ENCODE measurements around the gene MTRF1L. TPM values are rescaled to one million over a fixed set of nuclear protein-coding genes. Genes with fewer than 3 reads are reported as not detected.

The MTRF1L gene
- total RNA-seq (10 to 100 TPM in 3 of 5 donors, 1 to 10 TPM in 2; 4.7 to 55.9 (median 24.4) TPM), polyA plus RNA-seq (10 to 100 TPM in 2 of 3 donors, 1 to 10 TPM in 1; 7.0 to 15.9 (median 14.6) TPM)
- long read RNA-seq, donor 1, partial matches to known transcripts: 0 of 2 reads
- long read RNA-seq, donor 1, other reads (novel, unspliced or antisense): 0 of 2 reads
- long read RNA-seq, donor 2, partial matches to known transcripts: 0 of 5 reads
- long read RNA-seq, donor 2, other reads (novel, unspliced or antisense): 0 of 5 reads
- long read RNA-seq, donor 3, partial matches to known transcripts: 0 of 2 reads
- long read RNA-seq, donor 3, other reads (novel, unspliced or antisense): 0 of 2 reads
- long read RNA-seq, donor 4: 0 reads
- long read RNA-seq, donor 5, partial matches to known transcripts: 0 of 6 reads
- long read RNA-seq, donor 5, other reads (novel, unspliced or antisense): 0 of 6 reads
- long read RNA-seq, donor 6, partial matches to known transcripts: 10 of 17 reads
- long read RNA-seq, donor 6, other reads (novel, unspliced or antisense): 0 of 17 reads
- long read RNA-seq, donor 7, partial matches to known transcripts: 0 of 2 reads
- long read RNA-seq, donor 7, other reads (novel, unspliced or antisense): 0 of 2 reads
- long read RNA-seq, donor 8, partial matches to known transcripts: 0 of 7 reads
- long read RNA-seq, donor 8, other reads (novel, unspliced or antisense): 0 of 7 reads
- long read RNA-seq, donor 9, partial matches to known transcripts: 0 of 5 reads
- long read RNA-seq, donor 9, other reads (novel, unspliced or antisense): 0 of 5 reads
- long read RNA-seq, donor 10, partial matches to known transcripts: 0 of 2 reads
- long read RNA-seq, donor 10, other reads (novel, unspliced or antisense): 0 of 2 reads

GRCh38 chr6:153002613-153003365 lies at the start of gene MTRF1L:
Gene MTRF1L (minus strand): TSS chr6:153002709. CDS start chr6:153002685, 24 bp downstream.
- 0 to 1% (median 0%) methylated on average over 31 to 52 of the region's 52 CpGs for WGBS, 5 donors
- TF ChIP-seq POLR2A (IDR thresholded peaks at IDR 0.05) (peak in 1 of 4 donors; percentile 66), CTCF (IDR thresholded peaks at IDR 0.05) (no peak), POLR2AphosphoS5 (IDR thresholded peaks at IDR 0.05) (peak; percentile 74 to 95 (median 88))
- Histone ChIP-seq H3K4me1 (peaks cover 20 to 51% (median 35%) of the 10 kb centered on the region in 4 donors), H3K27me3 (no peaks in the 10 kb centered on the region), H3K4me3 (peak within 1 kb of the TSS; percentile 63 to 90 (median 71)), H3K9me3 (no peaks in the 10 kb centered on the region), H3K36me3 (peaks cover 3 to 9% (median 8%) of the 10 kb centered on the region in 4 donors), H3K27ac (peak within 1 kb of the TSS; percentile 84 to 93 (median 88))
- peak; percentile 93 to 98 for DNase-seq
- intact Hi-C loops (cut with DNase I; ENCODE audit: low total_unique reads): no loop called here

- Histone ChIP-seq H3K27me3 (no peaks in the 10 kb centered on the region), H3K4me3 (no peak overlapping the region), H3K27ac (no peak overlapping the region), H3K9me3 (no peaks in the 10 kb centered on the region), H3K36me3 (no peaks in the 10 kb centered on the region), H3K4me1 (no peaks in the 10 kb centered on the region)
- DNase-seq: no peak
- no peak for TF ChIP-seq POLR2AphosphoS5 (IDR thresholded peaks at IDR 0.05)
- TF ChIP-seq EP300 (IDR thresholded peaks at IDR 0.05): no peak
- no peak for TF ChIP-seq CTCF (IDR thresholded peaks at IDR 0.05)
- no peak for TF ChIP-seq POLR2A (IDR thresholded peaks at IDR 0.05)
- intact Hi-C loops (cut with DNase I; ENCODE audit: low total_unique reads): no loop called here
Observed at GRCh38 chr6:153051801-153052200, 49.3 kb upstream of the MTRF1L start.

- Histone ChIP-seq H3K27ac (no peak overlapping the region), H3K4me1 (peaks cover 0 to 4% (median 0%) of the 10 kb centered on the region in 4 donors), H3K9me3 (no peaks in the 10 kb centered on the region), H3K27me3 (no peaks in the 10 kb centered on the region), H3K4me3 (no peak overlapping the region), H3K36me3 (no peaks in the 10 kb centered on the region)
- no peak for DNase-seq
- TF ChIP-seq POLR2A (IDR thresholded peaks at IDR 0.05) (no peak), EP300 (IDR thresholded peaks at IDR 0.05) (no peak), CTCF (IDR thresholded peaks at IDR 0.05) (no peak), POLR2AphosphoS5 (IDR thresholded peaks at IDR 0.05) (no peak)
- intact Hi-C loops (cut with DNase I; ENCODE audit: low total_unique reads): no loop called here
- WGBS, 5 donors: 93 to 96% (median 96%) methylated on average over 3 of the region's 3 CpGs
Observed at GRCh38 chr6:153048631-153049030, 46.1 kb upstream of the MTRF1L start.

- no peaks in the 10 kb centered on the region for H3K9me3 ChIP-seq
- peaks cover 0 to 4% (median 0%) of the 10 kb centered on the region in 4 donors for H3K4me1 ChIP-seq
- no peaks in the 10 kb centered on the region for H3K27me3 ChIP-seq
- H3K27ac ChIP-seq: no peak overlapping the region
- no peak for DNase-seq
- no peak overlapping the region for H3K4me3 ChIP-seq
- 48 to 95% (median 86%) methylated on average over 2 of the region's 2 CpGs for WGBS, 5 donors
- H3K36me3 ChIP-seq: no peaks in the 10 kb centered on the region
- intact Hi-C loops (cut with DNase I; ENCODE audit: low total_unique reads): no loop called here
- no peak for TF ChIP-seq POLR2A (IDR thresholded peaks at IDR 0.05)
Observed at GRCh38 chr6:153047386-153047785, 44.9 kb upstream of the MTRF1L start.

Data from stomach (tissue), 19 donors.